ENCODE data around the gene MTUS2. TPM values are rescaled to one million over a fixed set of nuclear protein-coding genes. Genes with fewer than 3 reads are reported as not detected.

The MTUS2 gene
- total and polyA plus RNA-seq, 2 of the 8 experiments (the other 6 are each of a cell fraction or from before 2014, with no cell fraction given): 0.18 to 0.80 TPM

GRCh38 chr13:29021717-29022116 is 201.6 kb downstream of the MTUS2 start:
- H3K4ac ChIP-seq (replicated peaks; ENCODE audit: insufficient read length, low read depth, low read length): no peak overlapping the region
- no peaks in the 10 kb centered on the region for H3K4me1 ChIP-seq (replicated peaks in 1 of 4; ENCODE audit: control insufficient read depth in 3 of 4, insufficient read depth in 4 of 4, low read length in 3 of 4)
- H3K27me3 ChIP-seq (replicated peaks in 1 of 4; ENCODE audit: control insufficient read depth in 3 of 4, extremely low read depth in 1 of 4, insufficient read depth in 3 of 4, low read length in 3 of 4): no peaks in the 10 kb centered on the region
- no peak overlapping the region for H3K27ac ChIP-seq (ENCODE audit: low read depth, low read length)
- H2AK5ac ChIP-seq (ENCODE audit: low read depth, low read length): no peak overlapping the region
- no peak overlapping the region for H3K18ac ChIP-seq (ENCODE audit: extremely low read depth, low read length)
- no peak overlapping the region for H3K4me3 ChIP-seq (ENCODE audit: extremely low read depth in 1 of 4, insufficient read depth in 2 of 4, low read depth in 3 of 4, low read length in 4 of 4)
- H4K5ac ChIP-seq (ENCODE audit: insufficient read length, low read depth, low read length): no peak overlapping the region
- FAIRE-seq (no peak), DNase-seq (ENCODE audit: low read depth in 1 of 2, low spot score in 2 of 2) (no peak)
- WGBS, 2 experiments (ENCODE audit: extremely low coverage in 1 of 2, insufficient coverage in 1 of 2, insufficient read length in 1 of 2, insufficient replicate concordance in 2 of 2, low coverage in 1 of 2, low lambda C conversion rate in 2 of 2, missing lambda C conversion rate in 1 of 2): 83% methylated on average over 5 of the region's 5 CpGs; no CpG with 5 or more reads in 1 of the 2 experiments
- POLR2A ChIA-PET (ENCODE audit: partially characterized antibody): no interaction called here
- H3K9me3 ChIP-seq (ENCODE audit: insufficient read depth in 2 of 2, low read depth in 1 of 2, low read length in 1 of 2): no peaks in the 10 kb centered on the region
- H2BK12ac ChIP-seq (ENCODE audit: low read depth, low read length): no peak overlapping the region
- no peaks in the 10 kb centered on the region for H4K20me1 ChIP-seq (replicated peaks in 1 of 2; ENCODE audit: control insufficient read depth in 1 of 2, insufficient read depth in 2 of 2, low read length in 2 of 2)
- no peak overlapping the region for H4K8ac ChIP-seq (ENCODE audit: extremely low read depth, insufficient read depth, low read length)
- no peak overlapping the region for H2BK120ac ChIP-seq (replicated peaks; ENCODE audit: low read depth, low read length)
- no peak overlapping the region for H4K91ac ChIP-seq (replicated peaks; ENCODE audit: insufficient read length, low read length)
- H2BK15ac ChIP-seq (ENCODE audit: low read length): no peak overlapping the region
- H3K79me2 ChIP-seq (ENCODE audit: control insufficient read depth in 1 of 2, insufficient read depth in 2 of 2, low read length in 2 of 2): no peaks in the 10 kb centered on the region
- H2AFZ ChIP-seq (ENCODE audit: low read length): no peak overlapping the region
- H2BK5ac ChIP-seq (ENCODE audit: low read depth, low read length): no peak overlapping the region
- no peak overlapping the region for H2BK20ac ChIP-seq (ENCODE audit: low read length)
- no peak overlapping the region for H3K4me2 ChIP-seq (ENCODE audit: insufficient read depth in 1 of 2, low read depth in 2 of 2, low read length in 2 of 2)
- H3K23ac ChIP-seq (ENCODE audit: insufficient read length): no peak overlapping the region
- no peak overlapping the region for H3K9ac ChIP-seq (replicated peaks in 1 of 4; ENCODE audit: extremely low read depth in 1 of 4, low read depth in 3 of 4, low read length in 3 of 4)
- H3K23me2 ChIP-seq (ENCODE audit: low read depth, low read length): no peaks in the 10 kb centered on the region
- no peak overlapping the region for H3K14ac ChIP-seq (ENCODE audit: insufficient read length)
- H3K56ac ChIP-seq (replicated peaks; ENCODE audit: insufficient read length, low read depth, low read length): no peak overlapping the region
- H3K36me3 ChIP-seq (ENCODE audit: control insufficient read depth in 2 of 4, insufficient read depth in 4 of 4, low read length in 3 of 4): no peaks in the 10 kb centered on the region
- TF ChIP-seq RAD21 (IDR thresholded peaks at IDR 0.05 in 1 of 2, conservative IDR thresholded peaks at IDR 0.05 in 1 of 2; ENCODE audit: low read depth in 2 of 2, low read length in 2 of 2) (peak; percentile 53 to 62), EP300 (IDR thresholded peaks at IDR 0.05; ENCODE audit: borderline replicate concordance in 1 of 2, low read depth in 2 of 2, low read length in 2 of 2) (no peak)
- TF ChIP-seq, protein P1, sequence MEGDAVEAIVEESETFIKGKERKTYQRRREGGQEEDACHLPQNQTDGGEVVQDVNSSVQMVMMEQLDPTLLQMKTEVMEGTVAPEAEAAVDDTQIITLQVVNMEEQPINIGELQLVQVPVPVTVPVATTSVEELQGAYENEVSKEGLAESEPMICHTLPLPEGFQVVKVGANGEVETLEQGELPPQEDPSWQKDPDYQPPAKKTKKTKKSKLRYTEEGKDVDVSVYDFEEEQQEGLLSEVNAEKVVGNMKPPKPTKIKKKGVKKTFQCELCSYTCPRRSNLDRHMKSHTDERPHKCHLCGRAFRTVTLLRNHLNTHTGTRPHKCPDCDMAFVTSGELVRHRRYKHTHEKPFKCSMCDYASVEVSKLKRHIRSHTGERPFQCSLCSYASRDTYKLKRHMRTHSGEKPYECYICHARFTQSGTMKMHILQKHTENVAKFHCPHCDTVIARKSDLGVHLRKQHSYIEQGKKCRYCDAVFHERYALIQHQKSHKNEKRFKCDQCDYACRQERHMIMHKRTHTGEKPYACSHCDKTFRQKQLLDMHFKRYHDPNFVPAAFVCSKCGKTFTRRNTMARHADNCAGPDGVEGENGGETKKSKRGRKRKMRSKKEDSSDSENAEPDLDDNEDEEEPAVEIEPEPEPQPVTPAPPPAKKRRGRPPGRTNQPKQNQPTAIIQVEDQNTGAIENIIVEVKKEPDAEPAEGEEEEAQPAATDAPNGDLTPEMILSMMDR (IDR thresholded peaks at IDR 0.05; ENCODE audit: control extremely low read depth in 1 of 3, insufficient read depth in 1 of 3, low read depth in 1 of 3, low read length in 3 of 3): peak; percentile 3 to 28 (median 17); a peak in 3 of 4 replicates
- H3K79me1 ChIP-seq (ENCODE audit: low read depth, low read length): no peaks in the 10 kb centered on the region
- CTCF ChIA-PET (ENCODE audit: partially characterized antibody): interaction anchor here (0.6 kb wide), 1 partner anchor 402 kb away, joined by 4 read pairs; no protein-coding TSS in a partner anchor
